ENCODE measurements around the gene SRPRA. TPM values are rescaled to one million over a fixed set of nuclear protein-coding genes. Genes with fewer than 3 reads are reported as not detected.

Gene SRPRA
- total and polyA plus RNA-seq, 12 donors = 32.5 to 88.4 (median 75.1) TPM

DNA sequence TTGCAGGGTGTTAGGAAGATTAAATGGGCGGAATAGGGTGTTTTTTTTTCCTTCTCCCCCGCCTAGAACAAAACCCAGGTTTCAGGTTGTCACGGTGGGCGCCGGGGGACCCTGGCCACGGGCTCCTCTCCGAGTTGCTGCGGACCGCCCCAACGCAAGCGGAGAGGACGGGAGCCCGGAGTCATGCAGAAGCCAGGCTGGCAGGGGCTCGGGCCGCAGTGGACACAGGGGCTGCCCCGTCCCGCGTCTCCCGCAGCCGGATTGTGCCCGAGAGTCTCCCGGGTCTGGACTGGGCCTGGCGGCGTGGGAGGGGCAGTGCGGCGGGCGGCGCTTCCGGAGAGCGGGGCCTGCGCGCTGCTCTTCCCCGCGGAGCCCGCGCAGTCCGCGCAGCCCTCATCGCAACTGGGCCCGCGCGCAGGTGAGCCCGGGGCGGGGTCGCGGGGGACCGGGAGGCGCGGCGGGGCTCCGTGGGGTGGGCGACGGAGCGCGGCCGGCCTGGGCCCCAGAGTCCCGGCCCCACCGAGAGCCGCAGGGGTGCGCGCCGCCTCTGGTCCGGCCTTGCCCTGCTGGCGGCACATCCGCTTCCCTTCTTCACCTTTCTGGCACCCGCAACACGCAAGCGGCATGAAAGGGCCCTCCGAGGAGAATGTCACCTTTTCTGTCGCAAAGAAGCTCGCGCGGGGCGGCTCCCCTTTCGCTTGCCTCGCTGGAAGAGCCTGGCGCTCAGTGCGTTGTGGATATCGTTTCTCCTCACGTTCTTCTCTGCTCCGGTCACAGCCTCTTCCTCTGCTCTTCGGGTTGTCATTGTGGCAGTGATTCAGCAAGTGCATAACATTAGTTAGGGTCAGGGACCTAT is 14.3 kb upstream of the SRPRA start, which contains the start of gene TIRAP:
Gene TIRAP (plus strand): TSS at position 358 of the 856 bp plus-strand sequence. CDS start 7,802 bp downstream, outside the sequence.
- Histone ChIP-seq H3K4me1 (peaks cover 0 to 51% (median 11%) of the 10 kb centered on the region in 9 donors), H3K36me3 (peaks cover 0 to 17% (median 0%) of the 10 kb centered on the region in 9 donors), H3K27me3 (no peaks in the 10 kb centered on the region), H3K9me3 (no peaks in the 10 kb centered on the region), H3K27ac (peak within 1 kb of the TSS; percentile 55 to 97 (median 93)), H3K4me3 (peak within 1 kb of the TSS; percentile 49 to 87 (median 78))
- TF ChIP-seq, protein P1, sequence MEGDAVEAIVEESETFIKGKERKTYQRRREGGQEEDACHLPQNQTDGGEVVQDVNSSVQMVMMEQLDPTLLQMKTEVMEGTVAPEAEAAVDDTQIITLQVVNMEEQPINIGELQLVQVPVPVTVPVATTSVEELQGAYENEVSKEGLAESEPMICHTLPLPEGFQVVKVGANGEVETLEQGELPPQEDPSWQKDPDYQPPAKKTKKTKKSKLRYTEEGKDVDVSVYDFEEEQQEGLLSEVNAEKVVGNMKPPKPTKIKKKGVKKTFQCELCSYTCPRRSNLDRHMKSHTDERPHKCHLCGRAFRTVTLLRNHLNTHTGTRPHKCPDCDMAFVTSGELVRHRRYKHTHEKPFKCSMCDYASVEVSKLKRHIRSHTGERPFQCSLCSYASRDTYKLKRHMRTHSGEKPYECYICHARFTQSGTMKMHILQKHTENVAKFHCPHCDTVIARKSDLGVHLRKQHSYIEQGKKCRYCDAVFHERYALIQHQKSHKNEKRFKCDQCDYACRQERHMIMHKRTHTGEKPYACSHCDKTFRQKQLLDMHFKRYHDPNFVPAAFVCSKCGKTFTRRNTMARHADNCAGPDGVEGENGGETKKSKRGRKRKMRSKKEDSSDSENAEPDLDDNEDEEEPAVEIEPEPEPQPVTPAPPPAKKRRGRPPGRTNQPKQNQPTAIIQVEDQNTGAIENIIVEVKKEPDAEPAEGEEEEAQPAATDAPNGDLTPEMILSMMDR (IDR thresholded peaks at IDR 0.05) = peak in 1 of 9 donors; percentile 35
- ATAC-seq (peak; percentile 89 to 95 (median 92)), DNase-seq (peak; percentile 69 to 79)
- 0% methylated on average over 77 to 82 of the region's 82 CpGs for WGBS, 2 donors
- intact Hi-C loops (cut with DNase I) = loop anchor here in 2 of 10 donors (2.0 to 5.0 kb wide), 2 partner anchors 14 to 66 kb away; partner anchors contain the start of genes FOXRED1 (in 1 of the 2) and SRPRA (in 1 of the 2)

DNA sequence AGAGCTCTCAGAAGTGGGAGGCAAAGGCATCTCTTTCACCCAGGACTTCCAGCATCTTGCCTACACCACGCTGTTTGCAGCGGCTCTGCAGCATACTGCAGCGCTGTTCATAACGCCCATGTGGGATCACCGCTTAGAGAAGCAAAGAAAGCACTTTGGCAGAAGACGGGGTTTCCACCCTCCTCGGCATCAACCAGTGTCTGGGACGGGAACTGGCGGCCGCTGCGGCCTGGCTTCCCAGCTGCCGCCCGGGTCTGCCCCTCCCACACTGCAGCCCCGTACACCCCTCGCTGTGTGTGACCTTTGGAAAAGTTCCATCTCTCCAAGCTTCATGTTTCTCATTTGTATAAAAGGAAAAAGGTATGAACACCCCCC is 13.7 kb upstream of the SRPRA start:
- Histone ChIP-seq H3K4me1 (peaks cover 0 to 51% (median 11%) of the 10 kb centered on the region in 9 donors), H3K27ac (peak overlapping the region; percentile 55 to 97 (median 93)), H3K27me3 (no peaks in the 10 kb centered on the region), H3K36me3 (peaks cover 0 to 17% (median 0%) of the 10 kb centered on the region in 9 donors), H3K9me3 (no peaks in the 10 kb centered on the region), H3K4me3 (peak overlapping the region; percentile 49 to 87 (median 78))
- WGBS, 2 donors = 2% methylated on average over 15 of the region's 15 CpGs
- intact Hi-C loops (cut with DNase I) = loop anchor here in 2 of 10 donors (2.0 to 5.0 kb wide), 2 partner anchors 14 to 65 kb away; partner anchors contain the start of genes FOXRED1 (in 1 of the 2) and SRPRA (in 1 of the 2)
- DNase-seq (peak; percentile 48 to 63), ATAC-seq (peak; percentile 68 to 87 (median 81))
- TF ChIP-seq, protein P1 (IDR thresholded peaks at IDR 0.05) = no peak

DNA sequence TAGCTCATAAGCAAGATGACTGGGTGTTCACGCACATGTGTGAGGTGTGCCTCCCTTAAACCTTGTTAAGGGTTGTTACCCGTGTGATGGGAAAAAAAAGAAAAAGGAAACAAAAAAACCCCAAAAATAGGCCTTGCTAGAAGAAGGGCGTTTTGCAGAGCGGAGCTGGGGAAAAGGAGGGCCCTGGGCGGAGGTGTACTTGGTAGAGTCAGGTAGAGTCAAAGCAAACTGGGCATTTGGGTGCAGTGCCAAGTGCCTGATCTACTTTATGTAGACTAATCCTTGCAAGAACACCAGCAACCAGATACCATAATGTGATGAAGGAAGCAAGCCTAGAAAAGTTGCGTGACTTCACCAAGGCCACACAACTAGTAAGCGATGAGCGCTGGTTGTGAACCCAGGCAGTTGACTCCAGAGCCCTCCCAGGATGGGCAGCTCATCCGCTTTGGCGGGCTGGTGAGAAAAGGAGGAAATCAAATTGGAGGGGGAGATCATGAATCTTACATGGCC is 13.0 kb upstream of the SRPRA start:
- no peak for ATAC-seq
- DNase-seq = no peak
- Histone ChIP-seq H3K4me3 (peak overlapping the region in 4 of 10 donors; percentile 64 to 86 (median 82)), H3K9me3 (no peaks in the 10 kb centered on the region), H3K4me1 (peaks cover 0 to 51% (median 11%) of the 10 kb centered on the region in 9 donors), H3K27ac (peak overlapping the region in 8 of 10 donors; percentile 85 to 97 (median 93)), H3K36me3 (peaks cover 0 to 21% (median 0%) of the 10 kb centered on the region in 9 donors), H3K27me3 (no peaks in the 10 kb centered on the region)
- TF ChIP-seq, protein P1 (IDR thresholded peaks at IDR 0.05) = no peak
- intact Hi-C loops (cut with DNase I) = loop anchor here in 2 of 10 donors (2.0 to 5.0 kb wide), 2 partner anchors 13 to 64 kb away; partner anchors contain the start of genes FOXRED1 (in 1 of the 2) and SRPRA (in 1 of the 2)
- WGBS, 2 donors = 90 to 94% methylated on average over 10 of the region's 10 CpGs

DNA sequence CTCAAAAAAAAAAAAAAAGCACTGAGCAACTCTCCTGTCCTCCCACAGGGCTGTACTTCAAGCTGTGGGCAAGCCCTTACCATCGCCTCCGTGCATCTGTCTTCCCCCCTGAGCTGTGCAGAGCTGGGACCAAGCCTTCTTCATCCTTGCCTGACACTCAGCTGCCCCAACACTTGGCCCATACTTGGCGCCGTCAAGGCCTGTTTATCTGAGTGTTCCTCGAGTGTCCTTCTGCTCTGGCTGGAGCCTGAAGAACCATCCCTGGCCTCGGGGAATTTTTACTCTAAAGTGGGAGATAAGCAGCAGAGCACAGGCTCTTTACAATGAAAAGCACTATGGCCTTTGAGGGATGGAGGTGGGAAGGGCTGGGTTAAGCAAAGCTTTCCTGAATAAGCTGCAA is 12.6 kb upstream of the SRPRA start:
- DNase-seq = no peak
- no peaks in the 10 kb centered on the region for H3K9me3 ChIP-seq
- peaks cover 0 to 51% (median 11%) of the 10 kb centered on the region in 9 donors for H3K4me1 ChIP-seq
- 62 to 69% methylated on average over 6 of the region's 6 CpGs for WGBS, 2 donors
- no peak for ATAC-seq
- peaks cover 0 to 26% (median 0%) of the 10 kb centered on the region in 9 donors for H3K36me3 ChIP-seq
- intact Hi-C loops (cut with DNase I) = loop anchor here in 1 of 10 donors (5.0 kb wide), 1 partner anchor 64 kb away; no protein-coding TSS in a partner anchor
- no peak overlapping the region for H3K4me3 ChIP-seq
- H3K27ac ChIP-seq = peak overlapping the region in 2 of 10 donors; percentile 44 to 81
- H3K27me3 ChIP-seq = no peaks in the 10 kb centered on the region
- TF ChIP-seq, protein P1 (IDR thresholded peaks at IDR 0.05) = no peak
